Tibial nerve (tissue), 4 donors: ENCODE results near the gene BMERB1.

Source experiments
- EP300 ChIP-seq, 2 donors: sonication (generic); formaldehyde crosslinking; IDR thresholded peaks; one replicate each; pipeline ENCODE4 v1.6.1; 2017; ENCODE audit warnings: antibody characterized with exemption in 2 of 2, mild to moderate bottlenecking in 1 of 2
- POLR2A ChIP-seq, 2 donors: fragments of 450-650 bp; IDR thresholded peaks; one replicate each; pipeline ENCODE4 v1.6.1; 2017; ENCODE audit warnings: antibody characterized with exemption in 2 of 2, mild to moderate bottlenecking in 2 of 2, moderate library complexity in 2 of 2
- TF ChIP-seq, protein P1 (sequence below), 5 experiments: fragments of 200-600 bp in 3 of 5; fragments of 450-650 bp in 2 of 5; sonication (generic) in 3 of 5; IDR thresholded peaks; one replicate each; pipeline ENCODE4 v1.5.1; 2016 to 2019; ENCODE audit warnings: antibody characterized with exemption in 5 of 5, mild to moderate bottlenecking in 3 of 5, moderate library complexity in 2 of 5

- TF ChIP-seq, protein P1, sequence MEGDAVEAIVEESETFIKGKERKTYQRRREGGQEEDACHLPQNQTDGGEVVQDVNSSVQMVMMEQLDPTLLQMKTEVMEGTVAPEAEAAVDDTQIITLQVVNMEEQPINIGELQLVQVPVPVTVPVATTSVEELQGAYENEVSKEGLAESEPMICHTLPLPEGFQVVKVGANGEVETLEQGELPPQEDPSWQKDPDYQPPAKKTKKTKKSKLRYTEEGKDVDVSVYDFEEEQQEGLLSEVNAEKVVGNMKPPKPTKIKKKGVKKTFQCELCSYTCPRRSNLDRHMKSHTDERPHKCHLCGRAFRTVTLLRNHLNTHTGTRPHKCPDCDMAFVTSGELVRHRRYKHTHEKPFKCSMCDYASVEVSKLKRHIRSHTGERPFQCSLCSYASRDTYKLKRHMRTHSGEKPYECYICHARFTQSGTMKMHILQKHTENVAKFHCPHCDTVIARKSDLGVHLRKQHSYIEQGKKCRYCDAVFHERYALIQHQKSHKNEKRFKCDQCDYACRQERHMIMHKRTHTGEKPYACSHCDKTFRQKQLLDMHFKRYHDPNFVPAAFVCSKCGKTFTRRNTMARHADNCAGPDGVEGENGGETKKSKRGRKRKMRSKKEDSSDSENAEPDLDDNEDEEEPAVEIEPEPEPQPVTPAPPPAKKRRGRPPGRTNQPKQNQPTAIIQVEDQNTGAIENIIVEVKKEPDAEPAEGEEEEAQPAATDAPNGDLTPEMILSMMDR (IDR thresholded peaks at IDR 0.05): no peak
- TF ChIP-seq POLR2A (IDR thresholded peaks at IDR 0.05) (no peak), EP300 (IDR thresholded peaks at IDR 0.05) (no peak)
Measured at GRCh38 chr16:15542261-15542660, 107.9 kb downstream of the BMERB1 start.
